ENCODE results near the gene FAM204A. TPM values are rescaled to one million over a fixed set of nuclear protein-coding genes. Genes with fewer than 3 reads are reported as not detected.

FAM204A gene
- total RNA-seq, 1 experiment from 2014 or later = 27.3 TPM

DNA sequence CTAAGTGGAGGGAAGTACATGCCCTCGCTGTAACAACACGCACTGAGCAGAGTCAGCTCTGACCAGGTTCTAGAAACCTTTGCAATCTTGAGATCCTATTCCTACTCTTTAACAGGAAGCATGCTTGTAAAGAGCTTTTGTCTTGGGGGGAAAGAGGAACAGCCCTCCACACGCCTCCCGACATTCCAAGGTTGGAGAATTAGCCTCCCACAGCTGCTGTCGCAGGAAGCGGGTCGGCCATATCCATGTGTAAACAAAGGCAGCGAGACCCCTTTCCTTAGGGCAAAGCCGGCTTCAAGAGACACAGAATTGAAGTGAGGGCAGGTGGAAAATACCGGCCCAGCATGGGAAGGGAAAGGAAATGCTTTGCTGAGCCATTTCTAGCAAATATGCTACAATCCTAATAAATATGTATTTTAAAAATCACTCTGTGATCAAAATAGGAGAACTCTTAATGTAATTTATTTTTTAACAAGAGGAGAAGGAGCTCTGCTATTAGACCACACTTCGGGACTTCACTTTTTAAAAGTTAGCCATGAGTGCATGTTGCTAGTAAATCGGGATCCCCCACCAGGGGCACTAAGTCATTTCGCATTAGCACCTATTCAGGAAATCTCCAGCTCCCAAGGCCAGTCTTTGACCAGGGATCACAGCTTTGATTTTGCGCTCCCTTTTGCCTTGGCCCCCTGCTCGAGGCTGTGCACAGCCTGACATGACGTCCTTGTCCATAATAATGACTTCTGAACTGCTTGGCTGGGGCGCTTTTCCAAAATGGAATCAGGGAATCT is 55.9 kb downstream of the FAM204A start:
- Histone ChIP-seq H3K27me3 (ENCODE audit: low read length) (peaks cover 6% of the 10 kb centered on the region), H3K9me2 (replicated peaks; ENCODE audit: low read length) (no peaks in the 10 kb centered on the region), H3K9ac (ENCODE audit: low read length) (no peak overlapping the region), H3K4me1 (ENCODE audit: insufficient read depth, low read length) (no peaks in the 10 kb centered on the region), H3K9me3 (ENCODE audit: low read length) (no peaks in the 10 kb centered on the region), H3K4me3 (ENCODE audit: low read length) (no peak overlapping the region), H3K27ac (ENCODE audit: low read length) (no peak overlapping the region), H3K36me3 (ENCODE audit: low read depth, low read length) (no peaks in the 10 kb centered on the region), H3F3A (ENCODE audit: low read length, unreplicated experiment) (no peaks in the 10 kb centered on the region), H4K20me1 (ENCODE audit: low read length) (no peaks in the 10 kb centered on the region), H3K79me2 (ENCODE audit: low read length) (no peaks in the 10 kb centered on the region), H2AFZ (ENCODE audit: low read length) (no peak overlapping the region), H3K4me2 (ENCODE audit: low read length) (no peak overlapping the region)
- intact Hi-C loops (cut with micrococcal nuclease) = no loop called here
- BruUV-seq (replicated peaks) = no TSS peak
- TF ChIP-seq EZH2 (IDR thresholded peaks at IDR 0.05; ENCODE audit: low read length, unreplicated experiment) (no peak), EZH2phosphoT487 (IDR thresholded peaks at IDR 0.05; ENCODE audit: borderline replicate concordance, low read length) (no peak)
- TF ChIP-seq, protein P1, sequence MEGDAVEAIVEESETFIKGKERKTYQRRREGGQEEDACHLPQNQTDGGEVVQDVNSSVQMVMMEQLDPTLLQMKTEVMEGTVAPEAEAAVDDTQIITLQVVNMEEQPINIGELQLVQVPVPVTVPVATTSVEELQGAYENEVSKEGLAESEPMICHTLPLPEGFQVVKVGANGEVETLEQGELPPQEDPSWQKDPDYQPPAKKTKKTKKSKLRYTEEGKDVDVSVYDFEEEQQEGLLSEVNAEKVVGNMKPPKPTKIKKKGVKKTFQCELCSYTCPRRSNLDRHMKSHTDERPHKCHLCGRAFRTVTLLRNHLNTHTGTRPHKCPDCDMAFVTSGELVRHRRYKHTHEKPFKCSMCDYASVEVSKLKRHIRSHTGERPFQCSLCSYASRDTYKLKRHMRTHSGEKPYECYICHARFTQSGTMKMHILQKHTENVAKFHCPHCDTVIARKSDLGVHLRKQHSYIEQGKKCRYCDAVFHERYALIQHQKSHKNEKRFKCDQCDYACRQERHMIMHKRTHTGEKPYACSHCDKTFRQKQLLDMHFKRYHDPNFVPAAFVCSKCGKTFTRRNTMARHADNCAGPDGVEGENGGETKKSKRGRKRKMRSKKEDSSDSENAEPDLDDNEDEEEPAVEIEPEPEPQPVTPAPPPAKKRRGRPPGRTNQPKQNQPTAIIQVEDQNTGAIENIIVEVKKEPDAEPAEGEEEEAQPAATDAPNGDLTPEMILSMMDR (conservative IDR thresholded peaks at IDR 0.05; ENCODE audit: low read depth, low read length) = no peak
- DNase-seq = no peak
- ChIA-PET CTCF (no interaction called here), POLR2A (ENCODE audit: unreplicated experiment) (no interaction called here)
- ATAC-seq = no peak

DNA sequence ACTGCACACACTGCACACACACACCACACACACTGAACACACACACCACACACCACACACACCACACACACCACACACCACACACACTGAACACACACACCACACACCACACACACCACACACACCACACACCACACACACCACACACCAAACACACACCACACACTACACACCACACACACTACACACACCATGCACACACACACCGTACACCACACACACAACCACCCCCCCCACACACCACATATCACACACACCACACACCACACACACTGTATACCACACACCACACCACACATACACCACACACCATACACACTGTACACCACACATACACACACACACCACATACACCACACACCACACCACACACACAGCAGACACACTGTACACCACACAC is 59.5 kb downstream of the FAM204A start:
- no peak overlapping the region for H3K4me3 ChIP-seq (ENCODE audit: low read length)
- no peaks in the 10 kb centered on the region for H4K20me1 ChIP-seq (ENCODE audit: low read length)
- no peak overlapping the region for H3K27ac ChIP-seq (ENCODE audit: low read length)
- no peak overlapping the region for H2AFZ ChIP-seq (ENCODE audit: low read length)
- 0 out of 2 replicates have a peak, but pooled peaks cover 4% of the 10 kb centered on the region for H3K4me1 ChIP-seq (ENCODE audit: insufficient read depth, low read length)
- intact Hi-C loops (cut with micrococcal nuclease) = no loop called here
- DNase-seq (no peak), ATAC-seq (no peak)
- TF ChIP-seq, protein P1 (conservative IDR thresholded peaks at IDR 0.05; ENCODE audit: low read depth, low read length) = no peak
- TF ChIP-seq EZH2phosphoT487 (IDR thresholded peaks at IDR 0.05; ENCODE audit: borderline replicate concordance, low read length) (no peak), EZH2 (IDR thresholded peaks at IDR 0.05; ENCODE audit: low read length, unreplicated experiment) (no peak)
- BruUV-seq (replicated peaks) = no TSS peak
- H3K4me2 ChIP-seq (ENCODE audit: low read length) = no peak overlapping the region
- POLR2A ChIA-PET (ENCODE audit: unreplicated experiment) = interaction anchor here (0.7 kb wide), 1 partner anchor 14 kb away, joined by 4 read pairs; no protein-coding TSS in a partner anchor
- H3K27me3 ChIP-seq (ENCODE audit: low read length) = peaks cover 3% of the 10 kb centered on the region; the same call in 1 of the 2 replicates
- H3K36me3 ChIP-seq (ENCODE audit: low read depth, low read length) = no peaks in the 10 kb centered on the region
- no peaks in the 10 kb centered on the region for H3F3A ChIP-seq (ENCODE audit: low read length, unreplicated experiment)
- no peaks in the 10 kb centered on the region for H3K9me2 ChIP-seq (replicated peaks; ENCODE audit: low read length)
- H3K9me3 ChIP-seq (ENCODE audit: low read length) = no peaks in the 10 kb centered on the region
- H3K79me2 ChIP-seq (ENCODE audit: low read length) = no peaks in the 10 kb centered on the region
- H3K9ac ChIP-seq (ENCODE audit: low read length) = no peak overlapping the region
- CTCF ChIA-PET = no interaction called here

DNA sequence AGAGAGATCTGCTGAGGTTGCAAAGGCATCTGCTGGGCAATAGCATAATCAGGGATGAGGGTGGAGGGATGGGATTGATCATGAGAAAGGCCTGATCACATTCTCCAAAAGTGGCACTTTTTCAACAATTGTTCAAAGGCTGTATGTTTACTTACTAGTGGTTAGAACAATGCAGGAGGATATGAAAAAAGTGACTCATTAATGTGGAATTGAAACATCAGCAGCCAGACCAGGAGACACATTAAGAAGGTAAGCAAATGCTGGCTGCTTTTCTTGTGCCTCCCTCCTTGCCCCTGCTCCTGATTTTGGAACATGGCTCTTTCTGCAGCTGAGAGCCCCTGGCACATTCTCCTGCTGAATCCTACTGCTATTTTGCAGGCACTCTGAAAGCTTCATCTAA is 63.5 kb downstream of the FAM204A start:
- no peak overlapping the region for H2AFZ ChIP-seq (ENCODE audit: low read length)
- H3K79me2 ChIP-seq (ENCODE audit: low read length) = no peaks in the 10 kb centered on the region
- 0 out of 2 replicates have a peak, but pooled peaks cover 4% of the 10 kb centered on the region for H3K4me1 ChIP-seq (ENCODE audit: insufficient read depth, low read length)
- no peak for TF ChIP-seq EZH2 (IDR thresholded peaks at IDR 0.05; ENCODE audit: low read length, unreplicated experiment)
- TF ChIP-seq EZH2phosphoT487 (IDR thresholded peaks at IDR 0.05; ENCODE audit: borderline replicate concordance, low read length) = no peak
- TF ChIP-seq, protein P1 (conservative IDR thresholded peaks at IDR 0.05; ENCODE audit: low read depth, low read length) = no peak
- no peaks in the 10 kb centered on the region for H3F3A ChIP-seq (ENCODE audit: low read length, unreplicated experiment)
- H3K4me3 ChIP-seq (ENCODE audit: low read length) = no peak overlapping the region
- H3K9me2 ChIP-seq (replicated peaks; ENCODE audit: low read length) = no peaks in the 10 kb centered on the region
- H4K20me1 ChIP-seq (ENCODE audit: low read length) = no peaks in the 10 kb centered on the region
- BruUV-seq (replicated peaks) = no TSS peak
- intact Hi-C loops (cut with micrococcal nuclease) = no loop called here
- no peaks in the 10 kb centered on the region for H3K9me3 ChIP-seq (ENCODE audit: low read length)
- ChIA-PET CTCF (no interaction called here), POLR2A (ENCODE audit: unreplicated experiment) (no interaction called here)
- ATAC-seq (peak; percentile 70), DNase-seq (peak; percentile 38)
- no peak overlapping the region for H3K9ac ChIP-seq (ENCODE audit: low read length)
- no peak overlapping the region for H3K4me2 ChIP-seq (ENCODE audit: low read length)
- no peaks in the 10 kb centered on the region for H3K27me3 ChIP-seq (ENCODE audit: low read length)
- H3K27ac ChIP-seq (ENCODE audit: low read length) = no peak overlapping the region
- no peaks in the 10 kb centered on the region for H3K36me3 ChIP-seq (ENCODE audit: low read depth, low read length)
